ENCODE results near the gene AAK1. TPM values are rescaled to one million over a fixed set of nuclear protein-coding genes. Genes with fewer than 3 reads are reported as not detected.

AAK1 gene
- total RNA-seq, 1 donor from 2014 or later, result 72.6 TPM

DNA sequence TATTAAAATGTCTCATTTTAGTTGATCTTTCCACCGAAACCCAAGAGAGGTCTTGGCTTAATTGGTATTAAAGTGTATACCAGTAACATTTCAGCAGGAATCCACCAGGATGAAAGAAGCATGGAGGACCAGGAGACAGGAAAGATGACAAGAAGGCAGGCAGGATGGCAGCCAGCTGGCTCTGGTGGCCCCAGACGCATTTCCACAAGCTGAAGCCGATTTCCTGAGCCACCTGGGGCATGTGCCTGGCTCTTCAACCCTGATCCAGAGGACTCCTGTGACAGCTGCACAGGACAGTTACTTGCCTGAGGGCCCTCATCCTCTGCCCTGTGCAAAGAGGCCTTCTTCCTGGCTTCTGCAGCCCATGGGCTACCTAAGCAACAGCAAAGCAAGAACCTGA lies 149.4 kb downstream of the AAK1 start:
- intact Hi-C loops (cut with DNase I), result no loop called here
- Histone ChIP-seq H3K27ac (no peak overlapping the region), H3K9me3 (no peaks in the 10 kb centered on the region), H3K36me3 (peaks cover 12% of the 10 kb centered on the region), H3K27me3 (no peaks in the 10 kb centered on the region), H3K4me3 (no peak overlapping the region), H3K4me1 (no peaks in the 10 kb centered on the region)
- TF ChIP-seq, protein P1, sequence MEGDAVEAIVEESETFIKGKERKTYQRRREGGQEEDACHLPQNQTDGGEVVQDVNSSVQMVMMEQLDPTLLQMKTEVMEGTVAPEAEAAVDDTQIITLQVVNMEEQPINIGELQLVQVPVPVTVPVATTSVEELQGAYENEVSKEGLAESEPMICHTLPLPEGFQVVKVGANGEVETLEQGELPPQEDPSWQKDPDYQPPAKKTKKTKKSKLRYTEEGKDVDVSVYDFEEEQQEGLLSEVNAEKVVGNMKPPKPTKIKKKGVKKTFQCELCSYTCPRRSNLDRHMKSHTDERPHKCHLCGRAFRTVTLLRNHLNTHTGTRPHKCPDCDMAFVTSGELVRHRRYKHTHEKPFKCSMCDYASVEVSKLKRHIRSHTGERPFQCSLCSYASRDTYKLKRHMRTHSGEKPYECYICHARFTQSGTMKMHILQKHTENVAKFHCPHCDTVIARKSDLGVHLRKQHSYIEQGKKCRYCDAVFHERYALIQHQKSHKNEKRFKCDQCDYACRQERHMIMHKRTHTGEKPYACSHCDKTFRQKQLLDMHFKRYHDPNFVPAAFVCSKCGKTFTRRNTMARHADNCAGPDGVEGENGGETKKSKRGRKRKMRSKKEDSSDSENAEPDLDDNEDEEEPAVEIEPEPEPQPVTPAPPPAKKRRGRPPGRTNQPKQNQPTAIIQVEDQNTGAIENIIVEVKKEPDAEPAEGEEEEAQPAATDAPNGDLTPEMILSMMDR (IDR thresholded peaks at IDR 0.05), result no peak
- DNase-seq (no peak), ATAC-seq (no peak)

DNA sequence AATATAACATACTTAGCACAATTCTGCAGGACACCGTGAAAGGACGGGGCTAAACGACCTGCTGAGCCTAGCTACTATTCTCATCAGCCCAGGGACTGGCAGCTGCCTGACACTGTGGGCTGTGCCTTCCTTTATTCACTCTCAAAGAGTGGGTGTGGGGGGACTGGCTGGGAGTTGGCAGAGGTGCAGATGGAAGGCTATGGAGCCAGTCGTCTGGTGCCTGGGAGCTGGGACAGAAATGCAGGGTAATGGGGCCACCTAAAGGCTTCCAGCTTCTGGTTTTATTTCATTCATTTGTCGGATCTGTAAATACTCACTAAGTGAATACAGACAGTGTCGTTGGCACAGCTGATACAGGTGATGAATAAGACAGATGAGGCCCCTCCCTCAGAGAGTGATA lies 150.3 kb downstream of the AAK1 start:
- TF ChIP-seq, protein P1 (IDR thresholded peaks at IDR 0.05), result no peak
- no peaks in the 10 kb centered on the region for H3K4me1 ChIP-seq
- H3K27ac ChIP-seq, result no peak overlapping the region
- ATAC-seq, result peak; percentile 31
- H3K27me3 ChIP-seq, result no peaks in the 10 kb centered on the region
- H3K9me3 ChIP-seq, result no peaks in the 10 kb centered on the region
- DNase-seq, result no peak
- H3K4me3 ChIP-seq, result no peak overlapping the region
- intact Hi-C loops (cut with DNase I), result no loop called here
- H3K36me3 ChIP-seq, result peaks cover 4% of the 10 kb centered on the region

DNA sequence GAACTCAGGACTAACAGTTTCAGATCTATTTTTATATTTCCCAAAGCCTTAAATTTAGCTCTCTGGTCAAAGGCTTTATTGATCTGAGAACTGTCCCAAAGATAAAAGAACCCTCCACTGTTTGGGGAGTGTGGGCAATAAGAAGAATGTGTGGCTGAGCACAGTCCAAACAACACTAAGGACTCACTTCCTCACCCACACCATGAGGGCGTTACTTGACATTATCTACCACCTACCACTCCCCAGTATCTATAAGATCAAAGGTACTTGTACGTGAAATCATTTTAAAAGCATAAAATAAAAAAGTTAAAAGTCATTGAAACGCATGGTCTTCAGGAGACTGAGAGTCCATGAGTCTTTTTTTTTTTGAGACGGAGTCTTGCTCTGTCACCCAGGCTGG lies 151.7 kb downstream of the AAK1 start:
- ATAC-seq (no peak), DNase-seq (no peak)
- H3K4me1 ChIP-seq, result no peaks in the 10 kb centered on the region
- peaks cover 11% of the 10 kb centered on the region for H3K36me3 ChIP-seq
- no peaks in the 10 kb centered on the region for H3K9me3 ChIP-seq
- intact Hi-C loops (cut with DNase I), result no loop called here
- H3K4me3 ChIP-seq, result no peak overlapping the region
- no peak overlapping the region for H3K27ac ChIP-seq
- no peaks in the 10 kb centered on the region for H3K27me3 ChIP-seq
- TF ChIP-seq, protein P1 (IDR thresholded peaks at IDR 0.05), result no peak

DNA sequence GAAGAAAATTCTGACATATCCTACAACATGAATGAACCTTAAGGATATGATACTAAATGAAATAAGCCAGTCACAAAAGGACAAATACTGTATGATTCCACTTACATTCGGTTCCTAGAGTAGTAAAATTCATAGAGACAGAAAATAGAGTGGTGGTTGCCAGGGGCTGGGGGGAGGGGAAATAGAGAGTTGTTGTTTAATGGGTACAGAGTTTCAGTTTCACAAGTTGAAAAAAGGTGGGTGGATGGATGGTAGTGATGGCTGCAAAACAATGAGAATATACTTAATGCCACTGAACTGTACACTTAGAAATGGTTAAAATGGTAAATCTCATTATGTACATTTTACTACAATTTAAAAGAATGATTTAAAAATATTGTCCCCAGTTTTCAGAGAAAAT lies 153.1 kb downstream of the AAK1 start:
- intact Hi-C loops (cut with DNase I), result no loop called here
- H3K4me3 ChIP-seq, result no peak overlapping the region
- H3K27ac ChIP-seq, result no peak overlapping the region
- TF ChIP-seq, protein P1 (IDR thresholded peaks at IDR 0.05), result no peak
- no peaks in the 10 kb centered on the region for H3K9me3 ChIP-seq
- ATAC-seq (no peak), DNase-seq (no peak)
- H3K4me1 ChIP-seq, result no peaks in the 10 kb centered on the region
- no peaks in the 10 kb centered on the region for H3K27me3 ChIP-seq
- peaks cover 18% of the 10 kb centered on the region for H3K36me3 ChIP-seq

DNA sequence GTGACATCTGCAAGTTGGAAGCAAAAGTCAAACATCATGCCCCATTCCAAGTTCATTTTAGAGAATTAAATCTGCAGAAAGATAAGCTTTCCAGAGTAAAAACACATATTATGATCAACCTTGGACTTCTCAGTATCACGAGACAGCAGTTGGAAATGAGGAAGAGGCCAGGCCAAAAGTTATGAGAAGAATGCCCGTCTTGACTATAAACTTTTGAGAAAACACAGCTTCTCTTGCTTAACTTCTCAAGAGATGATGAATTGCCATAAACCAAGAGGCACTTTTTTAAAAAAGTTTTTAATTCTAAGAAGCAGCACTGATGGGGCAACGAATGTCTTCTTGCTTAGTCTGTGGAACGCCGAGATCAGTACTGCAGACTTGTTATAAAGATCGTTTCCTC lies 153.7 kb downstream of the AAK1 start:
- no peak overlapping the region for H3K4me3 ChIP-seq
- ATAC-seq (peak; percentile 53), DNase-seq (no peak)
- no peaks in the 10 kb centered on the region for H3K9me3 ChIP-seq
- H3K36me3 ChIP-seq, result peaks cover 18% of the 10 kb centered on the region
- no peaks in the 10 kb centered on the region for H3K27me3 ChIP-seq
- H3K4me1 ChIP-seq, result no peaks in the 10 kb centered on the region
- TF ChIP-seq, protein P1 (IDR thresholded peaks at IDR 0.05), result no peak
- H3K27ac ChIP-seq, result no peak overlapping the region
- intact Hi-C loops (cut with DNase I), result no loop called here

DNA sequence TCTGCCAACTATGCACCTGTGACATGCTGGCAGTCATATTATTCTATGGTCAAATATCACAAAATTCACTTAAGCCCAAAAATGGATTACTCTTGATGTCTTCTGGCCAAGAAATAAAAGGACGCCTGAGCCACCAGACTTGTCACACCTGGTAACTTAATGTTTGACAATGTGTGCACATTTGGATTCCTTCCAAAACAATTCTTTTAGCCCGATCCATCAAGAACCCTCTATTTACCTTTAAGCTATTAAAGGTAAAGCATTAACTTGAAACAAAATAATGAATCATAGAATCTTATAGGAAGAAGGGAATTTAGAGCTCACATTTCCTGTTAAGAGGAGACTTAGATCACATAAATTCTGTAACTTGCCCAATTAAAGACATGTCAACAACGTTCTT lies 159.8 kb downstream of the AAK1 start:
- Histone ChIP-seq H3K27ac (no peak overlapping the region), H3K4me3 (no peak overlapping the region), H3K36me3 (peaks cover 34% of the 10 kb centered on the region), H3K4me1 (peaks cover 12% of the 10 kb centered on the region), H3K27me3 (no peaks in the 10 kb centered on the region), H3K9me3 (no peaks in the 10 kb centered on the region)
- no peak for ATAC-seq
- intact Hi-C loops (cut with DNase I), result no loop called here
- no peak for DNase-seq
- TF ChIP-seq, protein P1 (IDR thresholded peaks at IDR 0.05), result no peak

Measured in upper lobe of right lung (tissue), 1 donor.